GM19043 (cell line): ENCODE data around the gene THAP3.

ENCODE experiments used
- ATAC-seq: cut with Tn5 transposase; IDR thresholded peaks from one replicate; pipeline ENCODE4 v1.9.1; 2021; ENCODE audit warnings: low read depth; ENCODE audit not compliant: unreplicated experiment

The THAP3 gene

GRCh38 chr1:6603915-6604558, 20.6 kb upstream of the THAP3 start:
- ATAC-seq: no peak

- peak; percentile 19 for ATAC-seq
Measured at GRCh38 chr1:6612641-6613360, 11.9 kb upstream of the THAP3 start.

- peak; percentile 97 for ATAC-seq
Measured at GRCh38 chr1:6613361-6614018, 11.2 kb upstream of the THAP3 start, which contains the start of gene PHF13. Gene PHF13, plus strand, starts transcription at chr1:6613731. Its CDS starts 336 bp downstream, at chr1:6614067.

- no peak for ATAC-seq
Measured at GRCh38 chr1:6614019-6614928, 10.4 kb upstream of the THAP3 start.

- no peak for ATAC-seq
Measured at GRCh38 chr1:6614929-6615785, 9.5 kb upstream of the THAP3 start.

GRCh38 chr1:6619045-6619444, 5.6 kb upstream of the THAP3 start:
- ATAC-seq: no peak

GRCh38 chr1:6621429-6622391, 3.0 kb upstream of the THAP3 start:
- ATAC-seq: no peak

GRCh38 chr1:6622396-6623152, 2.1 kb upstream of the THAP3 start:
- no peak for ATAC-seq

GRCh38 chr1:6623269-6623965, 1.3 kb upstream of the THAP3 start:
- ATAC-seq: no peak

- ATAC-seq: peak; percentile 19
Measured at GRCh38 chr1:6625584-6626149, 999 bp downstream of the THAP3 start.

- no peak for ATAC-seq
Measured at GRCh38 chr1:6627031-6627430, 2.4 kb downstream of the THAP3 start.

- no peak for ATAC-seq
Measured at GRCh38 chr1:6627841-6628545, 3.3 kb downstream of the THAP3 start.

GRCh38 chr1:6628971-6629479, 4.4 kb downstream of the THAP3 start:
- ATAC-seq: no peak

- ATAC-seq: no peak
Measured at GRCh38 chr1:6630027-6630426, 5.4 kb downstream of the THAP3 start.

GRCh38 chr1:6631058-6631457, 6.4 kb downstream of the THAP3 start:
- no peak for ATAC-seq
